Activated CD4-positive, alpha-beta memory T cell treated with anti-CD3 and anti-CD28 coated beads for 36 hours (primary cell): Measurements from ENCODE around the gene IRF5. TPM values are rescaled to one million over a fixed set of nuclear protein-coding genes. Genes with fewer than 3 reads are reported as not detected.
A peak's percentile ranks its signal among the peaks of the same experiment; 100 is the strongest.

Experiments used
- CTCF ChIA-PET: fragments of 350-600 bp; sonication (Branson Sonifier 250); formaldehyde crosslinking; loops from one replicate; lab custom pipeline; 2021; ENCODE audit warnings: antibody characterized with exemption, inconsistent platforms; lab: Charles Lee
- POLR2A ChIA-PET: fragments of 350-600 bp; sonication (Branson Sonifier 250); formaldehyde crosslinking; loops from one replicate; lab custom pipeline; 2021; ENCODE audit warnings: antibody characterized with exemption; lab: Charles Lee
- DNase-seq: peaks from one replicate; pipeline ENCODE4 v3.0.0-alpha.2; 2020
- H3K27ac Mint-ChIP-seq: one replicate; pipeline ENCODE4 v1.8.0; 2021; ENCODE audit warnings: mixed read lengths
- H3K27me3 Mint-ChIP-seq: one replicate; pipeline ENCODE4 v1.8.0; 2021; ENCODE audit warnings: mixed read lengths
- H3K36me3 Mint-ChIP-seq: one replicate; pipeline ENCODE4 v1.8.0; 2021; ENCODE audit warnings: mixed read lengths
- H3K4me1 Mint-ChIP-seq: one replicate; pipeline ENCODE4 v1.8.0; 2021; ENCODE audit warnings: low read depth, mixed read lengths
- H3K4me3 Mint-ChIP-seq: one replicate; pipeline ENCODE4 v1.8.0; 2021; ENCODE audit warnings: mild to moderate bottlenecking, mixed read lengths
- H3K9me3 Mint-ChIP-seq: one replicate; pipeline ENCODE4 v1.8.0; 2021; ENCODE audit warnings: mixed read lengths
- intact Hi-C: fragments of 100-400 bp; cut with micrococcal nuclease; formaldehyde crosslinking; loops from one replicate; pipeline ENCODE4 v1.15.1; 2023
- total RNA-seq, 2 experiments: library from RNA; stranded (reverse); gene quantifications; one replicate each; pipeline ENCODE4 v1.2.3, GENCODE V29; 2021

The IRF5 gene
- total RNA-seq, 2 experiments from 2014 or later: 21.7 to 22.9 TPM

GRCh38 chr7:128915841-128916642, 21.7 kb upstream of the IRF5 start:
- Mint-ChIP-seq H3K4me1 (peaks cover 8% of the 10 kb centered on the region), H3K9me3 (no peaks in the 10 kb centered on the region)

GRCh38 chr7:128916643-128916915, 21.1 kb upstream of the IRF5 start:
- ChIA-PET CTCF (no interaction called here), POLR2A (no interaction called here)
- H3K9me3 Mint-ChIP-seq: no peaks in the 10 kb centered on the region
- no peaks in the 10 kb centered on the region for H3K36me3 Mint-ChIP-seq
- no peak overlapping the region for H3K27ac Mint-ChIP-seq
- H3K4me1 Mint-ChIP-seq: peaks cover 8% of the 10 kb centered on the region
- no peak for DNase-seq
- H3K27me3 Mint-ChIP-seq: peaks cover 26% of the 10 kb centered on the region
- H3K4me3 Mint-ChIP-seq: no peak overlapping the region
- intact Hi-C loops: loop anchor here (10.0 kb wide), 1 partner anchor 48 kb away; no protein-coding TSS in a partner anchor

More at GRCh38 chr7:128915841-128916642, 21.7 kb upstream of the IRF5 start:
- intact Hi-C loops: loop anchor here (10.0 kb wide), 1 partner anchor 49 kb away; no protein-coding TSS in a partner anchor
- POLR2A ChIA-PET: no interaction called here
- no peak for DNase-seq
- Mint-ChIP-seq H3K4me3 (peak overlapping the region; percentile 57), H3K36me3 (no peaks in the 10 kb centered on the region), H3K27ac (no peak overlapping the region), H3K27me3 (peaks cover 30% of the 10 kb centered on the region)
- CTCF ChIA-PET: no interaction called here

GRCh38 chr7:128917122-128917521, 20.6 kb upstream of the IRF5 start:
- no peak overlapping the region for H3K4me3 Mint-ChIP-seq
- intact Hi-C loops: loop anchor here (10.0 kb wide), 1 partner anchor 48 kb away; no protein-coding TSS in a partner anchor
- ChIA-PET POLR2A (no interaction called here), CTCF (no interaction called here)
- no peaks in the 10 kb centered on the region for H3K9me3 Mint-ChIP-seq
- H3K27ac Mint-ChIP-seq: no peak overlapping the region
- H3K36me3 Mint-ChIP-seq: no peaks in the 10 kb centered on the region
- peaks cover 24% of the 10 kb centered on the region for H3K27me3 Mint-ChIP-seq
- peaks cover 8% of the 10 kb centered on the region for H3K4me1 Mint-ChIP-seq
- DNase-seq: no peak

- H3K4me3 Mint-ChIP-seq: no peak overlapping the region
- intact Hi-C loops: loop anchor here (10.0 kb wide), 1 partner anchor 47 kb away; no protein-coding TSS in a partner anchor
- no peaks in the 10 kb centered on the region for H3K9me3 Mint-ChIP-seq
- ChIA-PET POLR2A (no interaction called here), CTCF (interaction anchor here (0.6 to 0.7 kb wide), 3 partner anchors 35 to 173 kb away, joined by 3 read pairs; no protein-coding TSS in a partner anchor)
- no peak for DNase-seq
- peaks cover 22% of the 10 kb centered on the region for H3K27me3 Mint-ChIP-seq
- H3K36me3 Mint-ChIP-seq: no peaks in the 10 kb centered on the region
- H3K4me1 Mint-ChIP-seq: peaks cover 8% of the 10 kb centered on the region
- no peak overlapping the region for H3K27ac Mint-ChIP-seq
Observed at GRCh38 chr7:128918016-128918665, 19.6 kb upstream of the IRF5 start.

GRCh38 chr7:128919241-128919640, 18.5 kb upstream of the IRF5 start:
- no peaks in the 10 kb centered on the region for H3K36me3 Mint-ChIP-seq
- no peak overlapping the region for H3K4me3 Mint-ChIP-seq
- CTCF ChIA-PET: interaction anchor here (3.0 kb wide), 1 partner anchor 173 kb away, joined by 8 read pairs; no protein-coding TSS in a partner anchor
- POLR2A ChIA-PET: no interaction called here
- peaks cover 20% of the 10 kb centered on the region for H3K27me3 Mint-ChIP-seq
- no peak for DNase-seq
- no peaks in the 10 kb centered on the region for H3K9me3 Mint-ChIP-seq
- H3K4me1 Mint-ChIP-seq: peaks cover 7% of the 10 kb centered on the region
- H3K27ac Mint-ChIP-seq: no peak overlapping the region
- intact Hi-C loops: loop anchor here (10.0 kb wide), 1 partner anchor 46 kb away; no protein-coding TSS in a partner anchor

- ChIA-PET CTCF (interaction anchor here (3.0 kb wide), 1 partner anchor 172 kb away, joined by 8 read pairs; no protein-coding TSS in a partner anchor), POLR2A (no interaction called here)
- peaks cover 4% of the 10 kb centered on the region for H3K4me1 Mint-ChIP-seq
- no peaks in the 10 kb centered on the region for H3K9me3 Mint-ChIP-seq
- intact Hi-C loops: loop anchor here (10.0 kb wide), 1 partner anchor 45 kb away; no protein-coding TSS in a partner anchor
- H3K27ac Mint-ChIP-seq: no peak overlapping the region
- peaks cover 16% of the 10 kb centered on the region for H3K27me3 Mint-ChIP-seq
- peak; percentile 8 for DNase-seq
- H3K36me3 Mint-ChIP-seq: no peaks in the 10 kb centered on the region
- H3K4me3 Mint-ChIP-seq: no peak overlapping the region
Observed at GRCh38 chr7:128919881-128920799, 17.6 kb upstream of the IRF5 start.

- H3K4me1 Mint-ChIP-seq: no peaks in the 10 kb centered on the region
- H3K27ac Mint-ChIP-seq: no peak overlapping the region
- CTCF ChIA-PET: interaction anchor here (3.0 kb wide), 1 partner anchor 171 kb away, joined by 8 read pairs; no protein-coding TSS in a partner anchor
- POLR2A ChIA-PET: no interaction called here
- peak; percentile 5 for DNase-seq
- H3K27me3 Mint-ChIP-seq: peaks cover 11% of the 10 kb centered on the region
- no peak overlapping the region for H3K4me3 Mint-ChIP-seq
- intact Hi-C loops: no loop called here
- H3K9me3 Mint-ChIP-seq: no peaks in the 10 kb centered on the region
- H3K36me3 Mint-ChIP-seq: no peaks in the 10 kb centered on the region
Observed at GRCh38 chr7:128920913-128921582, 16.7 kb upstream of the IRF5 start.

- H3K36me3 Mint-ChIP-seq: no peaks in the 10 kb centered on the region
- H3K4me1 Mint-ChIP-seq: no peaks in the 10 kb centered on the region
- no peaks in the 10 kb centered on the region for H3K9me3 Mint-ChIP-seq
- no peak overlapping the region for H3K27ac Mint-ChIP-seq
- H3K27me3 Mint-ChIP-seq: peaks cover 7% of the 10 kb centered on the region
- CTCF ChIA-PET: interaction anchor here (1.8 to 3.0 kb wide), 2 partner anchors 38 to 170 kb away, joined by 6 to 8 read pairs; no protein-coding TSS in a partner anchor
- intact Hi-C loops: no loop called here
- H3K4me3 Mint-ChIP-seq: no peak overlapping the region
- DNase-seq: peak; percentile 1
- POLR2A ChIA-PET: interaction anchor here (1.4 kb wide), 1 partner anchor 11 kb away, joined by 4 read pairs; no protein-coding TSS in a partner anchor
Observed at GRCh38 chr7:128921866-128922440, 15.8 kb upstream of the IRF5 start.

GRCh38 chr7:128922496-128923410, 15.0 kb upstream of the IRF5 start:
- Mint-ChIP-seq H3K27me3 (peaks cover 4% of the 10 kb centered on the region), H3K36me3 (no peaks in the 10 kb centered on the region), H3K9me3 (no peaks in the 10 kb centered on the region), H3K4me1 (no peaks in the 10 kb centered on the region), H3K4me3 (no peak overlapping the region), H3K27ac (no peak overlapping the region)
- POLR2A ChIA-PET: interaction anchor here (1.4 kb wide), 1 partner anchor 11 kb away, joined by 4 read pairs; no protein-coding TSS in a partner anchor
- intact Hi-C loops: no loop called here
- CTCF ChIA-PET: interaction anchor here (1.8 kb wide), 1 partner anchor 39 kb away, joined by 6 read pairs; no protein-coding TSS in a partner anchor
- peak; percentile 2 for DNase-seq

GRCh38 chr7:128923411-128923800, 14.3 kb upstream of the IRF5 start:
- peaks cover 2% of the 10 kb centered on the region for H3K27me3 Mint-ChIP-seq
- H3K9me3 Mint-ChIP-seq: no peaks in the 10 kb centered on the region
- no peak for DNase-seq
- POLR2A ChIA-PET: no interaction called here
- no peak overlapping the region for H3K27ac Mint-ChIP-seq
- no peak overlapping the region for H3K4me3 Mint-ChIP-seq
- no peaks in the 10 kb centered on the region for H3K4me1 Mint-ChIP-seq
- CTCF ChIA-PET: interaction anchor here (1.8 kb wide), 1 partner anchor 40 kb away, joined by 6 read pairs; no protein-coding TSS in a partner anchor
- intact Hi-C loops: no loop called here
- H3K36me3 Mint-ChIP-seq: no peaks in the 10 kb centered on the region
